Nephron progenitor cell (in vitro differentiated cells): Measurements from ENCODE around the gene JPT2.

ENCODE experiments used
- DNase-seq: peaks from one replicate; pipeline ENCODE4 v3.0.0; 2021
- H3K27ac Mint-ChIP-seq: 2 replicates; pipeline ENCODE4 v1.8.0; 2021; ENCODE audit warnings: mild to moderate bottlenecking, moderate library complexity, mixed read lengths
- H3K27me3 Mint-ChIP-seq: 2 replicates; pipeline ENCODE4 v1.8.0; 2021; ENCODE audit warnings: mild to moderate bottlenecking, low read depth, mixed read lengths; ENCODE audit not compliant: poor library complexity
- H3K36me3 Mint-ChIP-seq: 2 replicates; pipeline ENCODE4 v1.8.0; 2021; ENCODE audit warnings: low read depth, mixed read lengths
- H3K4me1 Mint-ChIP-seq: 2 replicates; pipeline ENCODE4 v1.8.0; 2021; ENCODE audit warnings: mixed read lengths
- H3K4me3 Mint-ChIP-seq: 2 replicates; pipeline ENCODE4 v1.8.0; 2021; ENCODE audit warnings: mild to moderate bottlenecking, moderate library complexity, mixed read lengths
- H3K9me3 Mint-ChIP-seq: 2 replicates; pipeline ENCODE4 v1.8.0; 2021; ENCODE audit warnings: mild to moderate bottlenecking, moderate library complexity, mixed read lengths
- TF ChIP-seq, protein P1 (sequence below): fragments of 200-600 bp; sonication (generic); IDR thresholded peaks from 2 replicates; pipeline ENCODE4 v1.5.0; 2021; ENCODE audit warnings: antibody characterized with exemption

The JPT2 gene

DNA sequence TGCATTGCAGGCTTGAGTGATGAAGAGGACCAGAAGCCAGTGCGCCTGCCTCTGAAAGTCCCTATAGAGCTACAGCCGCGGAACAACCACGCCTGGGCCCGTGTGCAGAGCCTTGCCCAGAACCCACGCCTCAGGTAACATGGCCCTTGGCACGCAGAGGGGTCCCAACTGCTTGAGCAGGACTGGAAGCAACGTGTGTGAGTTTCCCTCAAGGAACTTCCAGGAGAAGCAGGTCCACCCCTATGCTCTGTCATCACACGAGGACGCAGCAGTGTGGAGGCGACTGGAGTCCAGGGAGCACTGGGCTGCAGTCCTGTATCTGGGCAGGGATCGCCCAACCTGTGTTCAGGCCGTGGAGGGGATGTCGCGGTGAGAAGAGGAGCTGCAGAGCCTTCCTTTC lies 25.1 kb upstream of the JPT2 start:
- Mint-ChIP-seq H3K27ac (no peak overlapping the region), H3K9me3 (peaks cover 6% of the 10 kb centered on the region), H3K27me3 (peaks cover 6% of the 10 kb centered on the region), H3K36me3 (peaks cover 60% of the 10 kb centered on the region), H3K4me3 (no peak overlapping the region), H3K4me1 (no peaks in the 10 kb centered on the region)
- DNase-seq = no peak
- TF ChIP-seq, protein P1, sequence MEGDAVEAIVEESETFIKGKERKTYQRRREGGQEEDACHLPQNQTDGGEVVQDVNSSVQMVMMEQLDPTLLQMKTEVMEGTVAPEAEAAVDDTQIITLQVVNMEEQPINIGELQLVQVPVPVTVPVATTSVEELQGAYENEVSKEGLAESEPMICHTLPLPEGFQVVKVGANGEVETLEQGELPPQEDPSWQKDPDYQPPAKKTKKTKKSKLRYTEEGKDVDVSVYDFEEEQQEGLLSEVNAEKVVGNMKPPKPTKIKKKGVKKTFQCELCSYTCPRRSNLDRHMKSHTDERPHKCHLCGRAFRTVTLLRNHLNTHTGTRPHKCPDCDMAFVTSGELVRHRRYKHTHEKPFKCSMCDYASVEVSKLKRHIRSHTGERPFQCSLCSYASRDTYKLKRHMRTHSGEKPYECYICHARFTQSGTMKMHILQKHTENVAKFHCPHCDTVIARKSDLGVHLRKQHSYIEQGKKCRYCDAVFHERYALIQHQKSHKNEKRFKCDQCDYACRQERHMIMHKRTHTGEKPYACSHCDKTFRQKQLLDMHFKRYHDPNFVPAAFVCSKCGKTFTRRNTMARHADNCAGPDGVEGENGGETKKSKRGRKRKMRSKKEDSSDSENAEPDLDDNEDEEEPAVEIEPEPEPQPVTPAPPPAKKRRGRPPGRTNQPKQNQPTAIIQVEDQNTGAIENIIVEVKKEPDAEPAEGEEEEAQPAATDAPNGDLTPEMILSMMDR = no peak

DNA sequence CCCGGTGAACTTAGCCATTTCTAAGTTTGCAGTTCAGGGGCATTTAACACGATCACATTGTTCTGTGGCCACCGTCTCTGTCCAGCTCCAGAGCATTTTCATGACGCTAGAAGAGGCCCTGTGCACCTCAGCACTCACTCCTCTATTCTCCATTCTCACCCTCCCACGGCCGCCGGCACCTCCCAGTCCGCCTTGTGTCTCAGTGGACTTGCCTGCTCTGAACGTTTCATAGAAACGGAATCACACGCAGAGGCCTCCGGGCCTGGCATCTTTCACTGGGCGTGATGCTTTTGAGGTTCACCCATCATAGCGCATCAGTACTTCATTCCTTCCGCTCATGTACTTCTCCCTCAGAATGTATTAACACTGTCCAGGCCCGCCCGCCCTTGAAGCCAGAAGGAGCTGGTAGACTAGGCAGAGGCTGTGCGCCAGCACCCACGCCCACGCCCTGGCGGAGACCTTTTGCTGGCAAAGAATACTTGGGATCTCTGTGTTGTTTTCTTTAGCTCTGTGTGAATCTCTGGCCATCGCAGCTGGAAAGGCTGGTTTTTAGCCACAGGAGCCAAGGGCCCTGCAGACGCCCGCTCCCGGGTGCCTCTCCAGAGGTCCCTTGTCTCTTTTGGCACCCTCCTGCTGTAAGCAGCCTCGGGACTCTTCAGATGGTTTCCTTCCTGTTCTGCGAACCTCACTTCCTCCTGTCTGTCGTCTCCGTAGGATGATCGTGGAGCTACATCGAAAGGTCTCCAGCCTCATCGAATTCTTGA lies 23.4 kb upstream of the JPT2 start:
- H3K9me3 Mint-ChIP-seq = peaks cover 6% of the 10 kb centered on the region
- no peak overlapping the region for H3K27ac Mint-ChIP-seq
- no peak overlapping the region for H3K4me3 Mint-ChIP-seq
- TF ChIP-seq, protein P1 = no peak
- no peak for DNase-seq
- H3K4me1 Mint-ChIP-seq = no peaks in the 10 kb centered on the region
- peaks cover 49% of the 10 kb centered on the region for H3K36me3 Mint-ChIP-seq
- peaks cover 12% of the 10 kb centered on the region for H3K27me3 Mint-ChIP-seq

DNA sequence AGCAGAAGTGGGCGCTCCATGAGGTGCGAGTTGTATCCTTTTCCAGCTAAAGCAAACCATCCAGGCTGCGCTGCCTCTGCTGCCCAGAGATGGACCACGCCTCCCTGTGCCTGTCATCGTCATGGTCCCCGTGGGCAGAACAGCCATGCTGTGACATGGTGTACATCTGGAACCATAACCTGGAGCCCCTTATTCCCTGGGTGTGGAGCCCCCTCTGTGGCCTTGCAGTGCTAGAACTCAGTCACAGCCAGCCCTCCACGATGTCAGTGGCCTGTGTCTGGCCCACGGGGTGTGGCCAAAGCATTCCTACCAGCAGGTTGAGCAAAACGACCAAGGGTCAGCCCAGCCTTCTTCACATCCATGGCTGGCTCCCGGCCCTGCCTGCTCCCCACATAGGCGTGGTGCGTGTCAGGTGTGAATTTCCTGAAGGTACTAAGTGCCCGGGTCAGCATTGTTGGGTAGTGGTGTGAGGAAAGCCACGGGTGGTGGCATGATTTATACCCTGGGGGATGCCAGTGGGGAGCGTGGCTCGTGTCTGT lies 22.7 kb upstream of the JPT2 start:
- Mint-ChIP-seq H3K27ac (no peak overlapping the region), H3K4me3 (no peak overlapping the region), H3K36me3 (peaks cover 46% of the 10 kb centered on the region), H3K9me3 (peaks cover 6% of the 10 kb centered on the region), H3K4me1 (no peaks in the 10 kb centered on the region), H3K27me3 (peaks cover 12% of the 10 kb centered on the region)
- TF ChIP-seq, protein P1 = no peak
- no peak for DNase-seq

DNA sequence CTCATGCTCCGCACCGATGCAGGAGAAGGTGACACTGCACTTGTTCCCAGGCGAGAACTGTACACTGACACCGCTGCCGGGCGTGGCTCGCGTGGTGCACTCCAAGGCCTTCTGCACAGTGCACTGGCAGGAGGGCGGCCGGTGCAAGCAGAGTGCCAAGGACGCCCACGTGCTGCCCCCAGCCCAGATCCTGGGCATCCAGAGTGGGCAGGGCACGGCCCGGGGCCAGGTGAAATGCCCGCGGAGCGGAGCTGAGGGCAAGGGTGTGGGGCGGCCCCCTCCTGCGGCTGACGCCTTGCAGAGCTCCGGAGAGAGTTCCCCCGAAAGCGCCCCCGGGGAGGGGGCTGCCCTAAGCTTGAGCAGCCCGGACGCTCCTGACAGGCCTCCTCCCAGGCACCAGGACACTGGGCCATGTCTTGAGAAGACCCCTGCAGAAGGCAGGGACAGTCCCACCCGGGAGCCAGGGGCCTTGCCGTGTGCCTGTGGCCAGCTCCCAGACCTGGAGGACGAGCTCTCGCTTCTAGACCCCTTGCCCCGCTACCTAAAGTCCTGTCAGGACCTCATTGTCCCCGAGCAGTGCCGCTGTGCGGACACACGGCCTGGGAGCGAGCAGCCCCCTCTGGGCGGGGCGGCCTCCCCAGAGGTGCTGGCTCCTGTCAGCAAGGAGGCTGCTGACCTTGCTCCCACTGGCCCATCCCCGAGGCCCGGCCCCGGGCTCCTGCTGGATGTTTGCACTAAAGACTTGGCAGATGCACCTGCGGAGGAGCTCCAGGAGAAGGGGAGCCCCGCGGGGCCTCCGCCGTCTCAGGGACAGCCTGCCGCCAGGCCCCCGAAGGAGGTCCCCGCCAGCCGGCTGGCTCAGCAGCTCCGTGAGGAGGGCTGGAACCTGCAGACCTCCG lies 21.9 kb upstream of the JPT2 start:
- DNase-seq = no peak
- no peak overlapping the region for H3K27ac Mint-ChIP-seq
- no peak overlapping the region for H3K4me3 Mint-ChIP-seq
- no peaks in the 10 kb centered on the region for H3K4me1 Mint-ChIP-seq
- peaks cover under 1% of the 10 kb centered on the region for H3K9me3 Mint-ChIP-seq
- TF ChIP-seq, protein P1 = no peak
- peaks cover 42% of the 10 kb centered on the region for H3K36me3 Mint-ChIP-seq
- peaks cover 12% of the 10 kb centered on the region for H3K27me3 Mint-ChIP-seq

DNA sequence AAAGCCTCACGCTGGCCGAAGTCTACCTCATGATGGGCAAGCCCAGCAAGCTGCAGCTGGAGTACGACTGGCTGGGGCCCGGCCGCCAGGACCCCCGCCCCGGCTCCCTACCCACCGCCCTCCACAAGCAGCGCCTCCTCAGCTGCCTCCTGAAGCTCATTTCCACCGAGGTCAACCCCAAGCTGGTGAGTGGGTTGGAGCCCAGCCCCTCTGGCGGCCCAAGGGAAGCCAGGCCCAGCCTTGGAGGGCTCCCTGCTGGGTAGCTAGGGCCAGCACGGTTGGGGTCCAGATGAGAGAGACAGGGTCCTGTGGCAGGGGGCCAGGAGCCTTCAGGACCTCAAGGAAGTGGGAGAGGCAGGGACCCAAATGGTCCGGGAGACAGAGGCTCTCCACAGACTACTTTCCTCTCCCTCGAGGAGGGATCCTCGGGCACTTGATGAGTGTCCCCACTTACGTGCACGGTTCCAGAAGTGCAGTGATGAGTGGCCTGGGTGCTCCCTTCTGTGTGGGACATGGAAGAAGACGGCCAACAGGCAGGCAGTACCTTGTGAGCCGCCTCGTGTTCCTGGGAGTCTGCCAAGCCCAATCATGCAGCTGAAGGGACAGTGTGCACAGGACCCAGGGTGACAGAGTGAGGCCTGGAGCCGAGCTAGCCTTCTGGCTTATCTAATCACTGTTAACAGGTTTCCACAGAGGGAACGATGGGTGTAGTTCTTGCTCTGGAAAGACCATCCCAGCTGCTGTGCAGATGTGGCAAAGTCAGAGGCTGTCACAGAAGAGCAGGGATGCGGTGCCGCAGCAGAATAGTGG lies 21.1 kb upstream of the JPT2 start:
- Mint-ChIP-seq H3K27me3 (peaks cover 6% of the 10 kb centered on the region), H3K4me3 (no peak overlapping the region), H3K9me3 (no peaks in the 10 kb centered on the region), H3K36me3 (peaks cover 37% of the 10 kb centered on the region), H3K27ac (no peak overlapping the region), H3K4me1 (no peaks in the 10 kb centered on the region)
- TF ChIP-seq, protein P1 = no peak
- no peak for DNase-seq
